Central memory CD8-positive, alpha-beta T cell (primary cell): ENCODE results near the gene XYLT1.

Experiments used
- ATAC-seq: fragments of 150-1000 bp; cut with Tn5 transposase; replicated peaks from 2 replicates; pipeline ENCODE4 v1.10.0; 2022; ENCODE audit warnings: mild to moderate bottlenecking, moderate FRiP score, moderate number of reproducible peaks; ENCODE audit not compliant: poor library complexity, severe bottlenecking; ENCODE audit errors: extremely low read depth
- DNase-seq, 2 donors: peaks; one replicate each; pipeline ENCODE4 v3.0.0; 2021; ENCODE audit warnings: low spot score in 2 of 2
- H3K27ac Mint-ChIP-seq: one replicate; pipeline ENCODE4 v1.8.0; 2022; ENCODE audit warnings: low read depth, mild to moderate bottlenecking, moderate library complexity, mixed read lengths
- H3K27me3 Mint-ChIP-seq: one replicate; pipeline ENCODE4 v1.8.0; 2022; ENCODE audit warnings: mixed read lengths
- H3K36me3 Mint-ChIP-seq: one replicate; pipeline ENCODE4 v1.8.0; 2022; ENCODE audit warnings: mild to moderate bottlenecking, moderate library complexity, mixed read lengths; ENCODE audit not compliant: insufficient read depth
- H3K4me1 Mint-ChIP-seq: one replicate; pipeline ENCODE4 v1.8.0; 2022; ENCODE audit warnings: mixed read lengths
- H3K4me3 Mint-ChIP-seq: one replicate; pipeline ENCODE4 v1.8.0; 2022; ENCODE audit warnings: mild to moderate bottlenecking, moderate library complexity, mixed read lengths
- H3K9me3 Mint-ChIP-seq: one replicate; pipeline ENCODE4 v1.8.0; 2022; ENCODE audit warnings: mixed read lengths

Gene XYLT1

GRCh38 chr16:17431968-17432625 is 38.7 kb downstream of the XYLT1 start:
- Mint-ChIP-seq H3K36me3 (peaks cover 1% of the 10 kb centered on the region), H3K9me3 (no peaks in the 10 kb centered on the region), H3K27me3 (no peaks in the 10 kb centered on the region), H3K4me3 (no peak overlapping the region), H3K27ac (no peak overlapping the region), H3K4me1 (peaks cover 31% of the 10 kb centered on the region)
- no peak for ATAC-seq
- DNase-seq = no peak

- no peaks in the 10 kb centered on the region for H3K9me3 Mint-ChIP-seq
- H3K4me3 Mint-ChIP-seq = no peak overlapping the region
- peaks cover 4% of the 10 kb centered on the region for H3K36me3 Mint-ChIP-seq
- H3K27ac Mint-ChIP-seq = no peak overlapping the region
- no peak for ATAC-seq
- DNase-seq = no peak
- no peaks in the 10 kb centered on the region for H3K27me3 Mint-ChIP-seq
- peaks cover 27% of the 10 kb centered on the region for H3K4me1 Mint-ChIP-seq
Observed at GRCh38 chr16:17431012-17431411, 39.7 kb downstream of the XYLT1 start.

- Mint-ChIP-seq H3K27me3 (no peaks in the 10 kb centered on the region), H3K36me3 (peaks cover 4% of the 10 kb centered on the region), H3K4me1 (peaks cover 32% of the 10 kb centered on the region), H3K4me3 (no peak overlapping the region), H3K9me3 (no peaks in the 10 kb centered on the region), H3K27ac (no peak overlapping the region)
- no peak for ATAC-seq
- DNase-seq = no peak
Observed at GRCh38 chr16:17426451-17426850, 44.3 kb downstream of the XYLT1 start.

GRCh38 chr16:17424771-17425170 is 46.0 kb downstream of the XYLT1 start:
- Mint-ChIP-seq H3K36me3 (peaks cover 4% of the 10 kb centered on the region), H3K27me3 (no peaks in the 10 kb centered on the region), H3K4me3 (no peak overlapping the region), H3K27ac (no peak overlapping the region), H3K4me1 (peaks cover 32% of the 10 kb centered on the region), H3K9me3 (no peaks in the 10 kb centered on the region)
- no peak for DNase-seq
- no peak for ATAC-seq

- no peak overlapping the region for H3K27ac Mint-ChIP-seq
- H3K4me3 Mint-ChIP-seq = no peak overlapping the region
- DNase-seq = no peak
- H3K4me1 Mint-ChIP-seq = peaks cover 32% of the 10 kb centered on the region
- no peaks in the 10 kb centered on the region for H3K27me3 Mint-ChIP-seq
- H3K9me3 Mint-ChIP-seq = no peaks in the 10 kb centered on the region
- peaks cover 4% of the 10 kb centered on the region for H3K36me3 Mint-ChIP-seq
- no peak for ATAC-seq
Observed at GRCh38 chr16:17423221-17423620, 47.5 kb downstream of the XYLT1 start.

- Mint-ChIP-seq H3K27ac (no peak overlapping the region), H3K4me1 (peaks cover 47% of the 10 kb centered on the region), H3K9me3 (no peaks in the 10 kb centered on the region), H3K36me3 (peaks cover 5% of the 10 kb centered on the region), H3K4me3 (no peak overlapping the region), H3K27me3 (no peaks in the 10 kb centered on the region)
- no peak for DNase-seq
- ATAC-seq = no peak
Observed at GRCh38 chr16:17420816-17421215, 49.9 kb downstream of the XYLT1 start.

- DNase-seq (no peak), ATAC-seq (no peak)
- Mint-ChIP-seq H3K36me3 (peaks cover 5% of the 10 kb centered on the region), H3K27me3 (no peaks in the 10 kb centered on the region), H3K9me3 (no peaks in the 10 kb centered on the region), H3K27ac (no peak overlapping the region), H3K4me3 (no peak overlapping the region), H3K4me1 (peaks cover 53% of the 10 kb centered on the region)
Observed at GRCh38 chr16:17419266-17419665, 51.5 kb downstream of the XYLT1 start.

GRCh38 chr16:17417740-17418139 is 53.0 kb downstream of the XYLT1 start:
- no peaks in the 10 kb centered on the region for H3K27me3 Mint-ChIP-seq
- no peak for ATAC-seq
- peak overlapping the region; percentile 33 for H3K27ac Mint-ChIP-seq
- no peak for DNase-seq
- peaks cover 5% of the 10 kb centered on the region for H3K36me3 Mint-ChIP-seq
- H3K9me3 Mint-ChIP-seq = no peaks in the 10 kb centered on the region
- H3K4me3 Mint-ChIP-seq = peak overlapping the region; percentile 75
- H3K4me1 Mint-ChIP-seq = peaks cover 46% of the 10 kb centered on the region

GRCh38 chr16:17416461-17417311 is 54.1 kb downstream of the XYLT1 start:
- peak overlapping the region; percentile 75 for H3K4me3 Mint-ChIP-seq
- H3K36me3 Mint-ChIP-seq = peaks cover 5% of the 10 kb centered on the region
- peaks cover 46% of the 10 kb centered on the region for H3K4me1 Mint-ChIP-seq
- H3K27ac Mint-ChIP-seq = peak overlapping the region; percentile 33
- no peaks in the 10 kb centered on the region for H3K9me3 Mint-ChIP-seq
- ATAC-seq (peak; percentile 96), DNase-seq (peak; percentile 20 to 22)
- no peaks in the 10 kb centered on the region for H3K27me3 Mint-ChIP-seq

- H3K4me3 Mint-ChIP-seq = peak overlapping the region; percentile 6
- peaks cover 5% of the 10 kb centered on the region for H3K36me3 Mint-ChIP-seq
- no peak for DNase-seq
- no peaks in the 10 kb centered on the region for H3K9me3 Mint-ChIP-seq
- peak overlapping the region; percentile 19 for H3K27ac Mint-ChIP-seq
- no peak for ATAC-seq
- no peaks in the 10 kb centered on the region for H3K27me3 Mint-ChIP-seq
- H3K4me1 Mint-ChIP-seq = peaks cover 51% of the 10 kb centered on the region
Observed at GRCh38 chr16:17414916-17415315, 55.8 kb downstream of the XYLT1 start.

- DNase-seq (no peak), ATAC-seq (no peak)
- peak overlapping the region; percentile 6 for H3K4me3 Mint-ChIP-seq
- peaks cover 5% of the 10 kb centered on the region for H3K36me3 Mint-ChIP-seq
- no peaks in the 10 kb centered on the region for H3K27me3 Mint-ChIP-seq
- peaks cover 51% of the 10 kb centered on the region for H3K4me1 Mint-ChIP-seq
- no peaks in the 10 kb centered on the region for H3K9me3 Mint-ChIP-seq
- H3K27ac Mint-ChIP-seq = peak overlapping the region; percentile 19
Observed at GRCh38 chr16:17414421-17414820, 56.3 kb downstream of the XYLT1 start.

GRCh38 chr16:17413508-17413907 is 57.3 kb downstream of the XYLT1 start:
- Mint-ChIP-seq H3K9me3 (no peaks in the 10 kb centered on the region), H3K36me3 (peaks cover 5% of the 10 kb centered on the region), H3K4me1 (peaks cover 51% of the 10 kb centered on the region), H3K4me3 (no peak overlapping the region), H3K27ac (no peak overlapping the region), H3K27me3 (no peaks in the 10 kb centered on the region)
- DNase-seq = no peak
- no peak for ATAC-seq

- Mint-ChIP-seq H3K27me3 (no peaks in the 10 kb centered on the region), H3K9me3 (no peaks in the 10 kb centered on the region), H3K36me3 (peaks cover 5% of the 10 kb centered on the region), H3K4me1 (peaks cover 51% of the 10 kb centered on the region), H3K27ac (no peak overlapping the region), H3K4me3 (no peak overlapping the region)
- ATAC-seq = no peak
- DNase-seq = no peak
Observed at GRCh38 chr16:17412791-17413190, 58.0 kb downstream of the XYLT1 start.
